Measurements from ENCODE around the gene CSKMT. TPM values are rescaled to one million over a fixed set of nuclear protein-coding genes. Genes with fewer than 3 reads are reported as not detected.
A peak's percentile ranks its signal among the peaks of the same experiment; 100 is the strongest.

The CSKMT gene
- total and polyA plus RNA-seq, 7 experiments from 2014 or later, result 2.5 to 29.3 (median 15.8) TPM

DNA sequence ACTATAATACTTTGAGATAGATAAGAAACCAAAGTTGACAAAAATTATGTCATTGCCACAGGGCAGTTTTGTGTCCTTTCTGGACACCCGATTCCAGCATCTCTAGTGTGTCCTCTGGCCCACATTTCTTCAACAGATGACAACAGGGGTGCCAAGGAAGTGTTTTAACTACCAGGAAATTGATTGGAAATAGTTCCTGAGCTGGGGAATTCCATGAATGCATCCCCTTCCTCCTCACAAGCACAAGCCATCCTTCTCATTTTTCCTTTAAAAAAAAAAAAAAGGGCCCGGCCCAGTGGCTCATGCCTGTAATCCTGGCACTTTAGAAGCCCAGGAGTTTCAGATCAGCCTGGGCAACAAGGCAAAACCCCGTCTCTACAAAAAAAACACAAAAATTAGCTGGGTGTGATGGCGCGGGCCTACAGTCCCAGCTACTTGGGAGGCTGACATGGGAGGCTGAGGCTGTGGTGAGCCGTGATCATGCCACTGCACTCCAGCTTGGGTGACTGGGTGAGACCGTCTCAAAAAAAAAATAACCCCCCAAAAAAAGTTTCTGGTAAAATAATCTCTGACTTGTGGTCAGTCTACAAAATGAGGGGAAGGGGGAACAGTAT, 42.5 kb upstream of the CSKMT start:
- H3K9me3 Mint-ChIP-seq, result peaks cover 0 to 2% (median 0%) of the 10 kb centered on the region in 11 donors

DNA sequence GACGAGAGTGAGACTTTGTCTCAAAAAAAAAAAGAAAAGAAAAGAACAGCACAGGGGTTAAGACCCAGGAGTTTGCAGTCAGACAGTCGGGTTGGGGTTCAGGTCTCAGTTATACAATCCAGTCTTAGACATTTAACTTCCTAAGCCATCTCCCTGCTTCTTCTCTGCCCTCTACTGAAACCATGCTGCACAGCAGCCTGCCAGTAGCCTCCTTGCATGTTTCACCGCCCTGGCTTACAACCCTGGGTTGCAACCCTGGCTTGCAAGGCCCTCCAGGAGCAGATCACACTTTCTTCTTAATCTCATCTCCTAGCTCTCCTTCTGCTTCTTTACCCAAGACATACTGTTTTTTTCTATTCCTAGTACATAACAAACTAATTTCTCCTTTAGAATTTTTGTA, 37.4 kb upstream of the CSKMT start:
- ChIA-PET POLR2A (interaction anchor here (0.9 to 2.6 kb wide), 6 partner anchors 8 to 37 kb away, joined by 4 to 14 read pairs (median 10); partner anchors contain the start of genes C11orf98, CSKMT and GANAB), CTCF (interaction anchor here (1.8 kb wide), 1 partner anchor 35 kb away, joined by 5 read pairs; no protein-coding TSS in a partner anchor)
- peaks cover 15 to 80% (median 40%) of the 10 kb centered on the region in 3 experiments for H3K36me3 ChIP-seq (ENCODE audit: control insufficient read depth in 2 of 3, insufficient read depth in 3 of 3, low read length in 3 of 3)
- no peaks in the 10 kb centered on the region for H3K9me3 ChIP-seq (ENCODE audit: control insufficient read depth in 2 of 3, low read length in 3 of 3)
- Mint-ChIP-seq H3K27ac (peak overlapping the region in 5 of 9 donors; percentile 20 to 83 (median 67)), H3K27me3 (no peaks in the 10 kb centered on the region), H3K4me1 (peaks cover 0 to 24% (median 3%) of the 10 kb centered on the region in 7 donors), H3K4me3 (no peak overlapping the region), H3K36me3 (peaks cover 26 to 59% (median 39%) of the 10 kb centered on the region in 5 donors), H3K9me3 (peaks cover 0 to 3% (median 0%) of the 10 kb centered on the region in 11 donors)
- H3K27me3 ChIP-seq (ENCODE audit: control insufficient read depth in 2 of 2, insufficient read depth in 2 of 2, low read length in 2 of 2), result no peaks in the 10 kb centered on the region
- intact Hi-C loops (cut with micrococcal nuclease), result no loop called here
- no peak overlapping the region for H3K27ac ChIP-seq (ENCODE audit: low read depth, low read length)
- ATAC-seq, result peak; percentile 46
- no peak overlapping the region for H3K4me3 ChIP-seq (ENCODE audit: low read length)
- H3K4me1 ChIP-seq (ENCODE audit: control insufficient read depth in 2 of 2, insufficient read depth in 2 of 2, low read length in 2 of 2), result no peaks in the 10 kb centered on the region
- no peak for DNase-seq

More for the DNA sequence above, 42.5 kb upstream of the CSKMT start:
- Histone ChIP-seq H3K9me3 (ENCODE audit: control insufficient read depth in 2 of 3, low read length in 3 of 3) (no peaks in the 10 kb centered on the region), H3K27me3 (ENCODE audit: control insufficient read depth in 2 of 2, insufficient read depth in 2 of 2, low read length in 2 of 2) (no peaks in the 10 kb centered on the region), H3K36me3 (ENCODE audit: control insufficient read depth in 2 of 3, insufficient read depth in 3 of 3, low read length in 3 of 3) (peaks cover 0 to 30% (median 13%) of the 10 kb centered on the region in 3 experiments), H3K4me3 (ENCODE audit: low read length) (no peak overlapping the region), H3K4me1 (ENCODE audit: control insufficient read depth in 2 of 2, insufficient read depth in 2 of 2, low read length in 2 of 2) (peaks cover 11% of the 10 kb centered on the region in 2 donors), H3K27ac (ENCODE audit: low read depth, low read length) (peak overlapping the region; percentile 92)
- intact Hi-C loops (cut with micrococcal nuclease), result loop anchor here (1.0 to 2.0 kb wide), 8 partner anchors 10 to 50 kb away; partner anchors contain the start of genes C11orf98 (in 2 of the 2), CSKMT (in 2 of the 2), EML3 (in 2 of the 2) and GANAB (in 2 of the 2)
- Mint-ChIP-seq H3K4me3 (peak overlapping the region; percentile 85 to 99 (median 92)), H3K4me1 (peaks cover 13 to 29% (median 27%) of the 10 kb centered on the region in 7 donors), H3K27ac (peak overlapping the region; percentile 92 to 99 (median 96)), H3K36me3 (peaks cover 14 to 34% (median 19%) of the 10 kb centered on the region in 5 donors), H3K27me3 (no peaks in the 10 kb centered on the region)
- ChIA-PET POLR2A (interaction anchor here (0.6 to 10.0 kb wide), 21 partner anchors 12 to 1621 kb away, joined by 3 to 94 read pairs (median 10); partner anchors contain the start of genes C11orf98, CSKMT, EEF1G and EML3), CTCF (interaction anchor here (0.6 to 1.8 kb wide), 6 partner anchors 11 to 285 kb away, joined by 3 to 9 read pairs (median 4); no protein-coding TSS in a partner anchor)
- DNase-seq (no peak), ATAC-seq (no peak)

DNA sequence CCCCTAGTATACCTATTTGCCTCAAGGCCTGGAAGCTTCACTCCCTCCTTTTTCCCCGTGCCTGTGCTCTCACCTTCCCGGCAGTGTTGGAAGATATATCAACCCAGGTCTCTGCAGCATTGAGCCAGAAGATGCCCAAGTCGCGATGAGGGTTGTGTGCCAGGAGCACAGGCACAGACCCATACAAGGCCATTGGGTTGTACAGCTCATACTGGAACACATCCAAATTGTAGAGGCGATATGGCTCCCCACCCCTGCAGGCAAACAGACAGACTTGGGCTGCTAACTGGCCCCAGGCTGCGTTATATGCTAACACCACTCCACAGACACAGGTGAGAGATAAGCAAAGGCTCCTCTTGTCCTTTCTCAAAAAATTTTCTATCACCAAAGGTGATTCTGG, 32.6 kb upstream of the CSKMT start:
- POLR2A ChIA-PET, result interaction anchor here (1.0 to 21.6 kb wide), 5 partner anchors 14 to 209 kb away, joined by 3 to 332 read pairs (median 4); partner anchors contain the start of genes C11orf98, CSKMT, GANAB and INTS5
- Mint-ChIP-seq H3K27me3 (no peaks in the 10 kb centered on the region), H3K4me3 (no peak overlapping the region), H3K4me1 (peaks cover 16 to 41% (median 28%) of the 10 kb centered on the region in 7 donors), H3K9me3 (peaks cover 0 to 1% (median 0%) of the 10 kb centered on the region in 11 donors), H3K36me3 (peaks cover 14 to 68% (median 45%) of the 10 kb centered on the region in 5 donors), H3K27ac (peak overlapping the region in 8 of 9 donors; percentile 46 to 87 (median 64))
- no peaks in the 10 kb centered on the region for H3K27me3 ChIP-seq (ENCODE audit: control insufficient read depth in 2 of 2, insufficient read depth in 2 of 2, low read length in 2 of 2)
- peaks cover 27 to 79% (median 55%) of the 10 kb centered on the region in 3 experiments for H3K36me3 ChIP-seq (ENCODE audit: control insufficient read depth in 2 of 3, insufficient read depth in 3 of 3, low read length in 3 of 3)
- peaks cover 0 to 14% of the 10 kb centered on the region in 2 donors for H3K4me1 ChIP-seq (ENCODE audit: control insufficient read depth in 2 of 2, insufficient read depth in 2 of 2, low read length in 2 of 2)
- peak overlapping the region; percentile 42 for H3K27ac ChIP-seq (ENCODE audit: low read depth, low read length)
- ATAC-seq (no peak), DNase-seq (no peak)
- H3K4me3 ChIP-seq (ENCODE audit: low read length), result no peak overlapping the region
- CTCF ChIA-PET, result no interaction called here
- no peaks in the 10 kb centered on the region for H3K9me3 ChIP-seq (ENCODE audit: control insufficient read depth in 2 of 3, low read length in 3 of 3)
- intact Hi-C loops (cut with micrococcal nuclease), result no loop called here

DNA sequence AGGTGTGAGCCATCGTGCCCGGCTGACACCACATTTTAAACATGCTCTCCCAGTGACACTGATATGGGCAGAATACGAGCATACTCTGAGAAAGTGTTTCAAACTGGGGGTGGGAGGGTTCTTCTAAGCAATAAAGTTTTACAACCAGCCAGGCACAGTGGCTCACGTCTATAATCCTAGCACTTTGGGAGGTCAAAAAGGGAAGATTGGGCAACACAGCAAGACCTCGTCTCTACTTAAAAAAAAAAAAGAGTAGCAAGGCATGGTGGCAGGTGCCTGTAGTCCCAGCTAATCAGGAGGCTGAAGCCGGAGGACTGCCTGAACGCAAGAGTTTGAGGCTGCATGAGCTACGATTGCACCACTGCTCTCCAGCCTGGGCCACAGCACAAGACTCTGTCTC, 20.9 kb upstream of the CSKMT start:
- intact Hi-C loops (cut with micrococcal nuclease), result no loop called here
- Histone ChIP-seq H3K4me1 (ENCODE audit: control insufficient read depth in 2 of 2, insufficient read depth in 2 of 2, low read length in 2 of 2) (peaks cover 10 to 41% of the 10 kb centered on the region in 2 donors), H3K27me3 (ENCODE audit: control insufficient read depth in 2 of 2, insufficient read depth in 2 of 2, low read length in 2 of 2) (no peaks in the 10 kb centered on the region), H3K4me3 (ENCODE audit: low read length) (no peak overlapping the region), H3K27ac (ENCODE audit: low read depth, low read length) (no peak overlapping the region), H3K9me3 (ENCODE audit: control insufficient read depth in 2 of 3, low read length in 3 of 3) (no peaks in the 10 kb centered on the region), H3K36me3 (ENCODE audit: control insufficient read depth in 2 of 3, insufficient read depth in 3 of 3, low read length in 3 of 3) (peaks cover 4 to 33% (median 5%) of the 10 kb centered on the region in 3 experiments)
- DNase-seq (no peak), ATAC-seq (no peak)
- H3K36me3 Mint-ChIP-seq, result peaks cover 4 to 28% (median 10%) of the 10 kb centered on the region in 5 donors
- H3K27me3 Mint-ChIP-seq, result no peaks in the 10 kb centered on the region
- POLR2A ChIA-PET, result interaction anchor here (0.6 to 21.6 kb wide), 15 partner anchors 9 to 1627 kb away, joined by 3 to 332 read pairs (median 7); partner anchors contain the start of genes B3GAT3, BSCL2, C11orf98 and CSKMT
- H3K27ac Mint-ChIP-seq, result peak overlapping the region in 6 of 9 donors; percentile 42 to 75 (median 62)
- H3K4me3 Mint-ChIP-seq, result peak overlapping the region; percentile 7 to 99 (median 52)
- H3K9me3 Mint-ChIP-seq, result peaks cover 0 to 4% (median 0%) of the 10 kb centered on the region in 11 donors
- CTCF ChIA-PET, result interaction anchor here (0.6 kb wide), 1 partner anchor 102 kb away, joined by 3 read pairs; no protein-coding TSS in a partner anchor
- peaks cover 18 to 54% (median 45%) of the 10 kb centered on the region in 7 donors for H3K4me1 Mint-ChIP-seq

DNA sequence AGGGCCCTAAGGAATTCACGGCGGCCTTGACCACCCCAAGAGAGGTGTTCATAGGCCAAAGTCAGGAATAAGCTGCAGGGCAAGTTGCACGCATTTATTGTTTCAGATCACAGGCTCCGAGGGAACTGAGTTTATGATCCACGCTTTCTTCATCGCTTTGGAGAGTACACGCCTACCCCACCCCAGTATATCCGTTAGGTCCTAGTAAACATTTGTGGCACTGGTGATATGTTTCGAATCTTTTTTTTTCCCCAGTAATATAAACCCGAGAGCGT, 19.5 kb upstream of the CSKMT start:
- H3K4me1 Mint-ChIP-seq, result peaks cover 10 to 46% (median 40%) of the 10 kb centered on the region in 7 donors

More for the DNA sequence above, 19.5 kb upstream of the CSKMT start:
- ATAC-seq (no peak), DNase-seq (peak in 1 of 9 donors; percentile 23)
- H3K27me3 ChIP-seq (ENCODE audit: control insufficient read depth in 2 of 2, insufficient read depth in 2 of 2, low read length in 2 of 2), result no peaks in the 10 kb centered on the region
- H3K9me3 ChIP-seq (ENCODE audit: control insufficient read depth in 2 of 3, low read length in 3 of 3), result no peaks in the 10 kb centered on the region
- Mint-ChIP-seq H3K4me3 (peak overlapping the region; percentile 94 to 99 (median 98)), H3K27me3 (no peaks in the 10 kb centered on the region), H3K36me3 (peaks cover 0 to 23% (median 4%) of the 10 kb centered on the region in 5 donors), H3K27ac (peak overlapping the region; percentile 92 to 98 (median 96)), H3K9me3 (peaks cover 0 to 2% (median 0%) of the 10 kb centered on the region in 11 donors)
- peak overlapping the region; percentile 97 for H3K27ac ChIP-seq (ENCODE audit: low read depth, low read length)
- CTCF ChIA-PET, result interaction anchor here (0.7 to 0.8 kb wide), 3 partner anchors 19 to 211 kb away, joined by 3 read pairs; partner anchors contain the start of genes C11orf98 and CSKMT
- H3K4me3 ChIP-seq (ENCODE audit: low read length), result peak overlapping the region; percentile 84
- H3K36me3 ChIP-seq (ENCODE audit: control insufficient read depth in 2 of 3, insufficient read depth in 3 of 3, low read length in 3 of 3), result peaks cover 0 to 37% (median 4%) of the 10 kb centered on the region in 3 experiments
- peaks cover 6 to 30% of the 10 kb centered on the region in 2 donors for H3K4me1 ChIP-seq (ENCODE audit: control insufficient read depth in 2 of 2, insufficient read depth in 2 of 2, low read length in 2 of 2)
- intact Hi-C loops (cut with micrococcal nuclease), result loop anchor here in 1 of 2 donors (1.0 kb wide), 1 partner anchor 8 kb away; the partner anchor contains the start of gene INTS5
- POLR2A ChIA-PET, result interaction anchor here (0.6 to 21.6 kb wide), 21 partner anchors 9 to 1622 kb away, joined by 3 to 332 read pairs (median 7); partner anchors contain the start of genes B3GAT3, BSCL2, C11orf98 and CSKMT
